CD1c-positive myeloid dendritic cell (primary cell): ENCODE measurements around the gene S100A12.
"Not testable (repeated sequence)": the region's sequence is repeated elsewhere in the genome, so short reads cannot be mapped to it uniquely, and the experiment has no call there.

Experiments used
- DNase-seq: peaks from one replicate; pipeline ENCODE4 v3.0.0-alpha.2; 2016; ENCODE audit errors: extremely low spot score

The S100A12 gene

DNA sequence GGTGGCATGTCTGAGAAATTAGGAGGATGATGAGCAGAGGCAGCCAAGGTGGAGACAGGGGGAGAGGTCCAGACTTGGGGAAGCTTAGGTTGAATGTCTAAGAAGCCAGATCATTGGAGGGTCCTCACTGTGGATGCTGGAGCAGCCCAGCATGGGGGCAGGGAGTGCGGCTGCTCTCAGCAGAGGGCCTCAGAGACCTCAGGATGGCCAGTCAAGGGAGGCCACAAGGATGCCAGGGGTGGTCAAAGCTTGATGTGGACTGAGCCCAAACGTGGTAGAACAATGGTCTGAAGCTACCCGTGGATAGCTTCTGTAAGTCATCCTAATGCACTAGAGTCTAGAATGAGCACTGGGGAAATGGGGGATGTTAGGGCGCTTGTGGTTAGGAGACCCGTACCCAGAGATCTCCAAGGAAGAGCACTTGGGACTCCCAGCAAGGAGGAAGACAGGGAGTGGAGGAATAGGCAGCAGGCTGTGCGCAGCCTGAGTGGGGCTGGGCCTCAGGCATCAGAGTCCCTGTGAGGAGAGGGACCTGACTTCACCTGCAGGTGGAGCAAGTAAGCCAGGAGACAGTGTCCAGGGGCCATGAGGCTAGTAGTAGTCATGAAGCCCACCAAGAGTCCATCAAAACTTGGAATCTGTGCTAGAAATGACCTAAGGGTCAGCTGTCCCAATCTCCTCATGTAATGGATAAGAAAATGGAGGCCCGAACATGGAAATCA is 22.0 kb downstream of the S100A12 start:
- no peak for DNase-seq

GRCh38 chr1:153352523-153352922 is 22.9 kb downstream of the S100A12 start:
- peak; percentile 83 for DNase-seq

- DNase-seq, result no peak
These were observed 25.0 kb downstream of the S100A12 start for GRCh38 chr1:153350321-153350957.

DNA sequence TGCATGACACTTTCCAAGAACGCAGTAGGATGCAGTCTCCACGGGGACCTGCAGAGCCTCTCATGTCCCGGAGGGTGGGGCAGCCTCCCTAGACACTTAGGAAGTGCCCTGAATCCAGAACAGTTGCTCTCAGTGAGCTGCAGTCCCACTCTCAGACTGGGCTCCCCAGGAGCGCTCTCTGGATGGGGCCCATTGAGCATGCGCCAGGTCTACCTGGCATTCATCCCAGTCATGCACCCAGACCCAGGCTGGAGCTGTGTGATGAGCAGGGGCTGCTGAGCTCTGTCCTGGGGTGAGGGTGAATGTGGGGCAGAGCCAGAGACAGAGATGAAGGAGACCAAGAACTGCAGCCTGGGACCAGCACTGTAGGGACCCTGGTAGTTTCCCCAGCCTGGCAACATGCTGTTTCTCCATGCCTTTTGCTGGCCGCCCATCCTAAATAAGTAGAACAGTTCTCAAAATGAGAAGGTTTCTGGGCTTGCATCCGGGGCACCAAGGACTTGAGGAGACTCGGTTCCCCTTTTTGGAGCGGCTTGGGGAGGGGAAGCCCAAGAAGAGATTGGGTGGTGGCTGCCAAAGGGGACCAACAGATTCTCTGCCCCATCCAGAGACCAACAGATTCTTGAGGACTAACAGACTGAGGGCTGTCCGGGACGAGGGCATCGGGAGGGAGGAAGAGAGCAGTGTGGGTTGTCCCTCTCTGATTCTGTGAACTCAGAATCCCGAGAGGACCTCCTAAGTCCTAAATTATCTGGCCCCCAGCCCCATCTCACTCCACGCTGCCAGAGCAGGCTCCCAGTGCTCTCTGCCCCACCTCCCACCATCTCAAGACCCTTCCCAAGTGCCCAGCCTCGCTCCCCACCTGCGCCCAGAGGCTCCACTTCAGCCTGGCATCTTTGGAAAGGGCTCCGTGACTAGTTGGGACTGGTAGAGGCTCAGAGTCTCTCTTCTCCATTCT is 25.8 kb downstream of the S100A12 start:
- peak; percentile 38 for DNase-seq

- no peak for DNase-seq
These were observed 26.7 kb downstream of the S100A12 start, which contains the start of gene PGLYRP4 for GRCh38 chr1:153348511-153349362. PGLYRP4 (minus strand) TSS chr1:153348841; CDS start chr1:153347932, 909 bp downstream.

DNA sequence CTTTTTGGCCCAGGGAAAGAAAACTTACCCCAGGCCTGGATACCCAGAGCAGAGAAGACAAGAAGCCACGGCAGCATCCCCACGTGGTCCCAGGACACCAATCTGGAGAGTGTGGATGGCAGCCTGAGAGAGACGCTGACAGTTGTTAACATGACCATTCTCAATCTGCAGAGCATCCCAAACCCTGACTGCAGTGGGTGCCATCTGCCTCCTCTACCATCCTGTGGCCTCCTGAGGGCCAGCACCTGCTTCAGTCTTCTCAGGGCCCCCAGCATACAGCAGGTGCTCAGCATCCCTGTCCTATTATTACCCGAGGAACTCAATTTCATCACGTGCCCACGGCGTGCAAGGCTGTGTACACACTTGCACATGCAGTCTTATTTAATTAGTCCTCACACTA is 27.6 kb downstream of the S100A12 start:
- DNase-seq, result no peak

DNA sequence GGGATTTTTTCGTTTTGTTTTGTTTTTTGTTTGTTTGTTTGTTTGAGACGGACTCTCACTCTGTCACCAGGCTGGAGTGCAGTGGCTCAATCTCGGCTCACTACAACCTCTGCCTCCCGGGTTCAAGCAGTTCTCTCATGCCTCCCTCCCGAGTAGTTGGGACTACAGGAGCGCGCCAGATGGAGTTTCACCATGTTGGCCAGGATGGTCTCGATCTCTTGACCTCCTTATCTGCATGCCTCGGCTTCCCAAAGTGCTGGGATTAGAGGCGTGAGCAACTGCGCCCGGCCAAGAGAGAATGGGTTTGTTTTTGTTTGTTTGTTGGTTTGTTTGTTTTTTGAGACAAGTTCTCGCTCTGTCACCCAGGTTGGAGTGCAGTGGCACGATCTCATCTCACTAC is 28.4 kb downstream of the S100A12 start:
- DNase-seq, result not testable (repeated sequence)

GRCh38 chr1:153346077-153346723 is 29.2 kb downstream of the S100A12 start:
- DNase-seq, result no peak

DNA sequence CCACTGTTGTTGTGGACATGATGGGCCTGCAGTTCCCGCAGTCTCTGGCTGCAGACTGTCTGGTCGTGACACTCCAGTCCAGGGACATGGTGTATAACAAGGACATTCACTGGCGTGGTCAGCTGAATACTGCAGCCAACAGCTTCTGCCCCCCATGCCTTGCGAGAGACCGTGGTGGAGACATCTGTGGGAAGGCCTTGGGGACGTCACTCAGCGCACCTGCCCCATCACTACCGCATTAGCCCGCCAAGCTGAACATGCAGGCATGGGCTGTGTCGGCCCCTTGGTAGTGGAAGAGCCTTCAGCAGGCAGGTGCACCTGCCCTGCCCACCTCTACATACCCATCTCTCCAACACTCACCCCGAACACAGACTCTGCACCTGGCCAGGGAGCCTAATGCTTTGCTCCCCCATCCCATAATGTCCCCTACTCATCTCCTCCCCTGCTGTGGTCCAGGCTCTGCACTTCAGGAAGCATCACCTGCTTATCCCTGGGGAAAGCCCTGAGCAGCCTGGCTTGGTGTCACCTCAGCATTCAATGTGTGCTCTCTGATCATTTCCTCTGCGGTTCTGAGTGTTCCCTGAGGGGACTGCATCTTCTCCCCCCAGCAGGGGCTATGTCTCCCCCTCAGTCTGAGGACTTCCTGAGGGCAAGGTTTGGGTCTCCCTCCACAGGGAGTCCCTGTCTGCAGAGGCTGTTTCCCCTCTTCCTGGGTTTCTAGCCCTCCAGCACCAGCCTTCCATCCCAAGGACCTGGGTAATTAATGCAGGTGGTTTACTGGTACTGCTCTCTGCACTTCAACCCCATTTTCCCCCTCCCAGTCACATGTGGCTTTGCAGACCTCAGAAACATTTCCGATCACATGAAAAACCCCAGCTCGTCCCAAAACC is 30.0 kb downstream of the S100A12 start:
- DNase-seq, result no peak

DNA sequence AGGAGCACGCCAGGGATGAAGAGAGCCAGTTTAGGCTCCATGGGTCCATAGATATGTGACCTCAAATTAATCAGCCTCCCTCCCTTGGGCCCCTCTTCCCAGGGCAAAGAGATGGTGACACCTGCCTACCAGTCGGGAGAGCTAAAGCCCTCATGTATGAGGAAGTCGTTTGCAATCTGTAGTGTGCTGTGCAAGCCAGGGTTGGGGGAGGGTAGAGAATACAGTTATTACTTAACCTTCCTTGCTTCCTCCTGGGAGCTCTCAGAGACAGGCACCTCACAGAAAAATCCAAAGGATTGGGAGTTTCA is 30.7 kb downstream of the S100A12 start:
- peak; percentile 44 for DNase-seq

DNA sequence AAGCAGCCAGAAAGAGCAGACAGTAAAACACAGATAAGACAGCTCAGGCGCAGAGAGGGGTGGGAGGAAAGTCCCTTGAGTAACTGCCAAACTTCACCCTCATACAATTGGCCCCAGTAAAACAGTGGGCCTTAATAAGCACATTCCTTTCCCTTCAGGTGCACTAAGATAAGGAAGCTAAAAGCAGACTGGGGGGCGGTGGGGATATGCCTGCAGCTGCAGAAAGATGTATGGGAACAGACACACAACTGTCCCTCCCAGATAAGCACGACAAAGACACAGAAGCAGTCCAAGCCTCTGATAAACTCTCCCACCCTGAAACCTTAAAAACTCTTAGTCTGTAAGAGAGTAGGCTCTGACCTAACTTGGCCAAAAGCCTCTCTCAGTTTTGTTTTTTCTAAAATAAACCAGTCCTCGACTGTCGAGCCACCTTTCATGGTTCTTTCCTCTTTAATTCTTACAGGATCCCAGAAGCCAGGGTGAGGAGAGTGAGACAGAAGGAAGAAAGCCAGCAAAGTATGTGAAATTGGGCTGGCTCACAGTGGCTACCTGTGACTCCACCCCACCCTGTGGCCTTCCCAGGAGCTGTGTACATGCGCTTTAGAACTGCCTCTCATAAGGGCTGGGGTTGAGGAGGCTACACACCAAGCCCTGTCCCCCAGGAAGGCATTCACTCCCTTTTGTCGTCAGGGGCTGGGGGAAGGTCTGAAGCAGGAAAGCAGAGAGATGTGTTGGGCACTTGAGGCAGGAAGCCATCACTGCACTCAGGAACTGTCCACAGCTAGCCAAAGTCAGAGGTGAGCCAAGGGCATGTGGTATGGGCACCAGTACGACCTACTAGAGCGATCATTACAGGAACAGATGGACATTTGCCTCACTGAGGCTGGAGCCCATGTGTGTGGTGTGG is 31.4 kb downstream of the S100A12 start:
- no peak for DNase-seq

GRCh38 chr1:153343040-153343681 is 32.3 kb downstream of the S100A12 start:
- no peak for DNase-seq

DNA sequence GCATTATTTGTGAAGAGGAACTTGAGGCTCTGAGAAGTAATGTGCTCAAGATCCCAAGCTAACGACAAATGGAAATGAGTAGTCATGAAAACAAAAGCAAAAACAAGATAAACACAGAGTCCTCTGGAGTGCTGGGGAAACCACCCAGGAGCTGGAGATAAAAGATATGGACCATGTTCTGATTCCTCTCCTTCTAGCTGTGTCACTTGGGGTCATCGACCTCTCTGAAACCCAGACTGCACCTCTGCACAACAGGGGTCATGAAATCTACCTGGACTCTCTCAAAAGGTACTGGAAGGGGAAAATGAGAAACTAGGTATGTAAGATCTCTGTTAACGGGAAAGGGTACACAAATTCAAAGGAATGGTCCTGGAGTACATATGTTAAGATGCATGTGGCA is 33.2 kb downstream of the S100A12 start:
- DNase-seq, result no peak

- no peak for DNase-seq
These were observed 33.9 kb downstream of the S100A12 start for GRCh38 chr1:153341431-153341934.

- DNase-seq, result no peak
These were observed 35.1 kb downstream of the S100A12 start for GRCh38 chr1:153340356-153340755.

GRCh38 chr1:153339802-153340201 is 35.6 kb downstream of the S100A12 start:
- no peak for DNase-seq

DNA sequence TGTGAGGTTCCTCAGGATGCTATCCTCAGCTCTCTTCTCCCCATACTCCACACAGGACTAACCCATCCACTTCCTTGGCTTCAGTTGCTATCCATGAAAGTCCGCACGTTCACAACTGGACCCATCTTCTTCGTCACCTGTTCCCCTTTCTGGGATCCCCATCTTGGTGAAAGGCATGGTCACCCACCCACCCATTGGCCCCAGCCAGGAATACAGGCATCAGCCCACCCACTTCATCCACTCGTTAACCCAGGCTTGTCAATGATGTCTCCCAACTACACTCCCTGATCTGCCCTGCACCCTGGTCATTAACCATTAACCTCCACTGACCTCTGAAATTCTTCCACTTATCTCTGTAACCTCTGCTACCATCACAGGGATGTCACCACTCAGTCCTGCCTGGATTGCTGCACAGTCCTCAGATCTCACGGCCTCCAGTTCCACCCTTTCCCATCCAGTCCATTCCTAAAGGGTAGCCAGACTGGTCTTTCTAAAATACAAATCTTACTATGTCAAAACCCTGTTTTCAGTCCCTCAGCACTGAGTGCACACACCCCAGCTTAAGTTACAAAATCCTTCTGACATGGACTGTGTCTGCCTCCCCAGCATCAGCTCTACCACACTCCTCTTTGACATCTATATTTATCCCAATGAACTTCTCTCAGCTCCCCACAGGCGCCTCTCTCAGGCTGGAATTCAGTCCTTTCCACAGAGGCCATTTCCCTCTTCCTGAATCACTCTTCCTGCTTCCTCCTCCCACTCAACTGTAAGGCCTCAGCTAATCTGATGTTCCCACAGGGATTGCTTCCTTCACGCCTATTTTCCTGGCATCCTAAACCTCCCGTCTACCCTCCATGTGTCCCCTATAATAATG is 37.2 kb downstream of the S100A12 start:
- DNase-seq, result no peak
